Left ventricle myocardium inferior (tissue), 1 donor: Measurements from ENCODE around the gene POU3F2. TPM values are rescaled to one million over a fixed set of nuclear protein-coding genes. Genes with fewer than 3 reads are reported as not detected.

Experiments
- DNase-seq: peaks from one replicate; pipeline ENCODE4 v3.0.0-alpha.2; 2020
- H3K27ac ChIP-seq: fragments of 200-600 bp; replicated peaks from 2 replicates; pipeline ENCODE4 v1.8.0; 2021
- H3K27me3 ChIP-seq: fragments of 200-600 bp; 2 replicates; pipeline ENCODE4 v1.8.0; 2021; ENCODE audit warnings: low read depth
- H3K36me3 ChIP-seq: fragments of 200-600 bp; 2 replicates; pipeline ENCODE4 v1.8.0; 2021
- H3K4me1 ChIP-seq: fragments of 200-600 bp; 2 replicates; pipeline ENCODE4 v1.8.0; 2021
- H3K4me3 ChIP-seq: fragments of 200-600 bp; 2 replicates; pipeline ENCODE4 v1.8.0; 2021; ENCODE audit warnings: mild to moderate bottlenecking, moderate library complexity
- H3K9me3 ChIP-seq: fragments of 200-600 bp; replicated peaks from 2 replicates; pipeline ENCODE4 v1.8.0; 2021
- CTCF ChIP-seq: fragments of 200-600 bp; IDR thresholded peaks from 2 replicates; pipeline ENCODE4 v1.8.0; 2021; ENCODE audit warnings: antibody characterized with exemption, mild to moderate bottlenecking, borderline replicate concordance
- intact Hi-C: fragments of 100-400 bp; cut with micrococcal nuclease; formaldehyde crosslinking; loops from one replicate; pipeline ENCODE4 v1.11.0; 2022
- long read RNA-seq: library from polyadenylated mRNA; unstranded; transcript quantifications from one replicate; pipeline ENCODE4 v2.0.0, GENCODE V29; 2021
- total RNA-seq: library from RNA; stranded (reverse); fragmentation: NEBNext Ultra II Directional; extraction: Animal tissue kit (Norgen Biotek cat#: 25700); gene quantifications from one replicate; pipeline ENCODE4 v1.2.1, GENCODE V29; 2021
- donor health status: DM: no; HTN: yes; CAD: no; lungs with severe emphysema.

POU3F2 gene
- not detected for total RNA-seq
- long read RNA-seq = 0 reads

- Histone ChIP-seq H3K27me3 (peaks cover 99% of the 10 kb centered on the region), H3K36me3 (no peaks in the 10 kb centered on the region), H3K27ac (no peak within 1 kb of the TSS), H3K4me3 (peak within 1 kb of the TSS; percentile 67), H3K4me1 (peaks cover 55% of the 10 kb centered on the region), H3K9me3 (no peaks in the 10 kb centered on the region)
- intact Hi-C loops = no loop called here
- TF ChIP-seq CTCF = no peak
- peak; percentile 56 for DNase-seq
Measured at GRCh38 chr6:98834060-98835031, at the start of gene POU3F2. POU3F2 (plus strand) TSS chr6:98834574; CDS start chr6:98834874, 300 bp downstream.

- peaks cover 92% of the 10 kb centered on the region for H3K27me3 ChIP-seq
- H3K9me3 ChIP-seq = no peaks in the 10 kb centered on the region
- no peak for TF ChIP-seq CTCF
- no peaks in the 10 kb centered on the region for H3K36me3 ChIP-seq
- DNase-seq = no peak
- intact Hi-C loops = no loop called here
- no peak overlapping the region for H3K4me3 ChIP-seq
- no peak overlapping the region for H3K27ac ChIP-seq
- H3K4me1 ChIP-seq = peaks cover 5% of the 10 kb centered on the region
Measured at GRCh38 chr6:98787435-98787834, 46.9 kb upstream of the POU3F2 start.

- no peak for TF ChIP-seq CTCF
- peaks cover 91% of the 10 kb centered on the region for H3K27me3 ChIP-seq
- no peaks in the 10 kb centered on the region for H3K9me3 ChIP-seq
- H3K36me3 ChIP-seq = no peaks in the 10 kb centered on the region
- H3K4me3 ChIP-seq = no peak overlapping the region
- DNase-seq = no peak
- H3K27ac ChIP-seq = no peak overlapping the region
- intact Hi-C loops = no loop called here
- H3K4me1 ChIP-seq = peaks cover 5% of the 10 kb centered on the region
Measured at GRCh38 chr6:98787961-98788360, 46.4 kb upstream of the POU3F2 start.

- Histone ChIP-seq H3K9me3 (no peaks in the 10 kb centered on the region), H3K27ac (no peak overlapping the region), H3K27me3 (peaks cover 45% of the 10 kb centered on the region), H3K4me3 (no peak overlapping the region), H3K36me3 (no peaks in the 10 kb centered on the region), H3K4me1 (no peaks in the 10 kb centered on the region)
- no peak for DNase-seq
- no peak for TF ChIP-seq CTCF
- intact Hi-C loops = no loop called here
Measured at GRCh38 chr6:98794307-98794842, 40.0 kb upstream of the POU3F2 start.

- Histone ChIP-seq H3K4me1 (no peaks in the 10 kb centered on the region), H3K9me3 (no peaks in the 10 kb centered on the region), H3K27me3 (peaks cover 36% of the 10 kb centered on the region), H3K36me3 (no peaks in the 10 kb centered on the region), H3K27ac (no peak overlapping the region), H3K4me3 (no peak overlapping the region)
- TF ChIP-seq CTCF = no peak
- intact Hi-C loops = no loop called here
- DNase-seq = no peak
Measured at GRCh38 chr6:98797217-98797994, 37.0 kb upstream of the POU3F2 start.
